RWPE1 (cell line): ENCODE measurements around the gene SPAG7.

Experiments used
- CTCF ChIA-PET: fragments of 350-600 bp; sonication (Branson Sonifier 250); formaldehyde crosslinking; extraction: SDS; loops from one replicate; lab custom pipeline; 2021; lab: Yijun Ruan, JAX
- POLR2A ChIA-PET: fragments of 400-600 bp; formaldehyde crosslinking; extraction: SDS; loops from one replicate; lab custom pipeline; 2020; ENCODE audit warnings: antibody characterized with exemption; ENCODE audit not compliant: low non-redundant PET; lab: Yijun Ruan, JAX
- DNase-seq: peaks from one replicate; pipeline ENCODE4 v3.0.0; 2012; ENCODE audit warnings: low spot score
- H3K27ac ChIP-seq: fragments of 450-650 bp; 2 replicates; pipeline ENCODE4 v1.5.1; 2017
- CTCF ChIP-seq: fragments of 450-650 bp; conservative IDR thresholded peaks from 2 replicates; pipeline ENCODE4 v1.5.1; 2017; ENCODE audit warnings: low read depth, mild to moderate bottlenecking

SPAG7 gene

GRCh38 chr17:4937553-4937952, 30.1 kb downstream of the SPAG7 start:
- ChIA-PET POLR2A (no interaction called here), CTCF (no interaction called here)
- no peak for DNase-seq
- no peak for TF ChIP-seq CTCF
- H3K27ac ChIP-seq, result peak overlapping the region; percentile 98

GRCh38 chr17:4936436-4936835, 31.2 kb downstream of the SPAG7 start:
- no peak for TF ChIP-seq CTCF
- ChIA-PET POLR2A (no interaction called here), CTCF (no interaction called here)
- peak overlapping the region; percentile 98 for H3K27ac ChIP-seq
- no peak for DNase-seq

GRCh38 chr17:4935650-4936049, 32.0 kb downstream of the SPAG7 start:
- TF ChIP-seq CTCF, result no peak
- ChIA-PET CTCF (interaction anchor here (2.0 kb wide), 1 partner anchor 26 kb away, joined by 9 read pairs; no protein-coding TSS in a partner anchor), POLR2A (no interaction called here)
- DNase-seq, result no peak
- H3K27ac ChIP-seq, result peak overlapping the region; percentile 98

GRCh38 chr17:4934173-4934979, 33.2 kb downstream of the SPAG7 start:
- H3K27ac ChIP-seq, result peak overlapping the region; percentile 27
- no peak for DNase-seq
- no peak for TF ChIP-seq CTCF
- ChIA-PET CTCF (interaction anchor here (0.5 to 2.0 kb wide), 3 partner anchors 25 to 53 kb away, joined by 3 to 9 read pairs (median 4); partner anchors contain the start of gene CHRNE), POLR2A (interaction anchor here (0.5 kb wide), 1 partner anchor 252 kb away, joined by 3 read pairs; no protein-coding TSS in a partner anchor)

GRCh38 chr17:4933646-4934045, 34.0 kb downstream of the SPAG7 start:
- POLR2A ChIA-PET, result interaction anchor here (0.5 kb wide), 1 partner anchor 251 kb away, joined by 3 read pairs; no protein-coding TSS in a partner anchor
- no peak for DNase-seq
- TF ChIP-seq CTCF, result no peak
- H3K27ac ChIP-seq, result peak overlapping the region; percentile 27
- CTCF ChIA-PET, result interaction anchor here (0.5 to 2.0 kb wide), 3 partner anchors 24 to 52 kb away, joined by 3 to 9 read pairs (median 4); partner anchors contain the start of gene CHRNE

- no peak for DNase-seq
- TF ChIP-seq CTCF, result no peak
- POLR2A ChIA-PET, result no interaction called here
- H3K27ac ChIP-seq, result no peak overlapping the region
- CTCF ChIA-PET, result interaction anchor here (1.0 kb wide), 1 partner anchor 24 kb away, joined by 3 read pairs; no protein-coding TSS in a partner anchor
Observed at GRCh38 chr17:4932756-4933155, 34.9 kb downstream of the SPAG7 start.
